RWPE1 (cell line): ENCODE measurements around the gene POF1B.

ENCODE experiments used
- CTCF ChIA-PET: fragments of 350-600 bp; sonication (Branson Sonifier 250); formaldehyde crosslinking; extraction: SDS; loops from one replicate; lab custom pipeline; 2021; lab: Yijun Ruan, JAX
- POLR2A ChIA-PET: fragments of 400-600 bp; formaldehyde crosslinking; extraction: SDS; loops from one replicate; lab custom pipeline; 2020; ENCODE audit warnings: antibody characterized with exemption; ENCODE audit not compliant: low non-redundant PET; lab: Yijun Ruan, JAX
- DNase-seq: peaks from one replicate; pipeline ENCODE4 v3.0.0; 2012; ENCODE audit warnings: low spot score
- H3K27ac ChIP-seq: fragments of 450-650 bp; 2 replicates; pipeline ENCODE4 v1.5.1; 2017
- TF ChIP-seq, protein P1 (sequence below): fragments of 450-650 bp; conservative IDR thresholded peaks from 2 replicates; pipeline ENCODE4 v1.5.1; 2017; ENCODE audit warnings: low read depth, mild to moderate bottlenecking

The POF1B gene

DNA sequence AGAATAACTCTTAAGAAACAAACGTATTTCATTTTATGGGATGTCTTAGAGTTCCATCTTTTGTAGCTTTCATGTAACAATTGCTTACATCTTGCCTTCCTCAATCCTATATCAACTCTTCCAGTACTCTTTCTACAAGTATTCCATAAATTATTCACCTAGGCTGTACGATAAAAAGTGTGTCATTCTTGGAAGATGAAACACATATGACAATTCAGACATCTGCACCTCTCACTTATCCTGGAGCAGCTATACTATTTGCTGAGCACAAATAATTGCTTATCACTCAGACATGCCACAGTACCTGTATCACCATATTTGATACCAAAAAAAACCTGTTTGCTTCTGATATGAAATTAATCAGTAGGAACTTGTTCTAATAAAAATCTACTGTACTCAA, 1.0 kb downstream of the POF1B start:
- CTCF ChIA-PET: no interaction called here
- no peak overlapping the region for H3K27ac ChIP-seq
- DNase-seq: no peak
- TF ChIP-seq, protein P1, sequence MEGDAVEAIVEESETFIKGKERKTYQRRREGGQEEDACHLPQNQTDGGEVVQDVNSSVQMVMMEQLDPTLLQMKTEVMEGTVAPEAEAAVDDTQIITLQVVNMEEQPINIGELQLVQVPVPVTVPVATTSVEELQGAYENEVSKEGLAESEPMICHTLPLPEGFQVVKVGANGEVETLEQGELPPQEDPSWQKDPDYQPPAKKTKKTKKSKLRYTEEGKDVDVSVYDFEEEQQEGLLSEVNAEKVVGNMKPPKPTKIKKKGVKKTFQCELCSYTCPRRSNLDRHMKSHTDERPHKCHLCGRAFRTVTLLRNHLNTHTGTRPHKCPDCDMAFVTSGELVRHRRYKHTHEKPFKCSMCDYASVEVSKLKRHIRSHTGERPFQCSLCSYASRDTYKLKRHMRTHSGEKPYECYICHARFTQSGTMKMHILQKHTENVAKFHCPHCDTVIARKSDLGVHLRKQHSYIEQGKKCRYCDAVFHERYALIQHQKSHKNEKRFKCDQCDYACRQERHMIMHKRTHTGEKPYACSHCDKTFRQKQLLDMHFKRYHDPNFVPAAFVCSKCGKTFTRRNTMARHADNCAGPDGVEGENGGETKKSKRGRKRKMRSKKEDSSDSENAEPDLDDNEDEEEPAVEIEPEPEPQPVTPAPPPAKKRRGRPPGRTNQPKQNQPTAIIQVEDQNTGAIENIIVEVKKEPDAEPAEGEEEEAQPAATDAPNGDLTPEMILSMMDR: no peak
- POLR2A ChIA-PET: no interaction called here

DNA sequence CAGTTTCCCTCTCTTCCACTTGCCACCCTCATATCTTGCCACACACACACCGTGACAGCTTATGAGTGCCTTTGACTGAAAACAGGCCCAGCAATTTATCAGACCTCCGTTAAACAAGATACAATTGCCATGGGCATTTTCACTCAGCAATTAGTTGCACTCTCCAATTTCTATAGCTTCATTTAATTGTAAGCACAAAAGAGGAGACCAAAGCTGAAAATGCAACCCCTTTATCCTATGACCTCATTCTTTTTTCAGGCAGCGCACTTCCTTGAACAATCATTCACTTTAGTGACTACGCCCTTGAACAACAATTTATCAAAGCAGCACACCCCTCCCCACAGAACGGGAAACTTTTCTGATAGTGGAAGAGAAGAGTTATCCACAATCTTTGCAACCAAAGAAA, 4.1 kb downstream of the POF1B start:
- TF ChIP-seq, protein P1: no peak
- POLR2A ChIA-PET: no interaction called here
- no peak for DNase-seq
- no peak overlapping the region for H3K27ac ChIP-seq
- CTCF ChIA-PET: no interaction called here

DNA sequence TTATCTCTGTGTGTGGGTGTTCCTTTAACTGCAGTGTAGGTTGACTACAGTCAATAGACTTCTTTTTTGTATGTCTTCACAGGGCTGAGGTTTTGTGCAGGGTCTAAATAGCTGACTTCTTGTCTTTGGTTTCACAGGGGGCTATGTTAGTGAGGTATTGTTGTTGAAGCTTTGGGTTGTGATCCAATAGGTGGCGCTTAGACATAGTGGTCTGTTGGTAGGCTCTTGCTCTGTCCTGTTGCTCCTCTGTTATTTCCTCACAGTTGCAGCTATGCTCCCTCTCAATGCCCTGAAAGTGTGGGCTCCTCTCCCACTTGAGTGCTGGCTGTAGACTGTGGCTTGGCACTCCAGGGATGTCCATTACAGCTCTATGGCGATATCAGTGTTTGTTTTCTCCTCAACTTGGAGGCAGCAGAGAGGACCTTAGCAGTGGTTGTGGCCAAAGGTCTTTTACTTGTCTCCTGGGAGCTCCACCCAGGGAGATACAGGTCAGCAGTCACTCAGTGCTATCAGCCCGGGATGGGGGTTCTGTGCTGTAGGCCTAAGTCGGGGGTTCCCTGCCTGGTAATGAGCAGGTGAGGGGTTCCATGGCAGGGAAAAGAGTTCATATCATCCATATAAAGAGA, 14.0 kb downstream of the POF1B start:
- POLR2A ChIA-PET: no interaction called here
- CTCF ChIA-PET: no interaction called here
- no peak for DNase-seq
- TF ChIP-seq, protein P1: no peak
- no peak overlapping the region for H3K27ac ChIP-seq

DNA sequence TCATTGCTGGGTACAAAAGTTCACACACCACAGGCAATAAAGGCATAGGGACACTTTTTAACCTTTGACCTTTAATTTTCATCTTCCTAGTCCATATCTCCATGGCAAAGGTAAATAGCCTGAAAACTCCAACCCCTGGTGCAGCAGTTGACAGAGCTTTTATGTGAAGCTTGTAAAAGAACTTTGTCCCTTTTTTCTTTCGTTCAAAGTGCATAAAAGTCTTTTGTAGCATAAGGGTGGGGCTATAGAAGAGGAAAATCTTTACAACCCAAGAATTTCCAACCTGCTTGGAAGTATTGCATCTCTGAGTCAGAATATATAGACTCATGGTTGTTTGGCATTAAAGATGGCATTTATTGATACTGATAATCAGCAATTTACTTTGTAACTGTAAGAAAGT, 20.4 kb downstream of the POF1B start:
- H3K27ac ChIP-seq: no peak overlapping the region
- TF ChIP-seq, protein P1: no peak
- POLR2A ChIA-PET: no interaction called here

DNA sequence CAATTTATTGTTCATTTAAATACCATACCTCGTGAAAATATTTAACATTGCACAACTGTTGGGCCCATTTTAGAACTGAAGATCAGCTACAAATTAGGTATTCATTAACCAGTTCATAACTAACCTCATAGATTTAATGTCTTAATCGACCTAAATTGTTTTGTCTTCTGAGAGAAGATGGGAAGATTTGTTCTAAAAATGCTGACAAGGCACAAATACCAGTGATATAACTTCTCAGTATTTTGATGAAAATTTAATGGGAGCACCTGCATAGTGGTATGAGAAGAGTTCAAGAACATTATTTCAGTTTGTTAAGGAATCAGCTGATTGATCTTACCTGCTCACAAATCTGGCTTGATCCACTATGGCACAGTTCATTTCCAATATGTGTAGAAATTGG, 33.9 kb downstream of the POF1B start:
- DNase-seq: no peak
- CTCF ChIA-PET: interaction anchor here (0.6 kb wide), 1 partner anchor 282 kb away, joined by 5 read pairs; no protein-coding TSS in a partner anchor
- TF ChIP-seq, protein P1: no peak
- no peak overlapping the region for H3K27ac ChIP-seq
- POLR2A ChIA-PET: no interaction called here

More for the DNA sequence above, 20.4 kb downstream of the POF1B start:
- no peak for DNase-seq
- CTCF ChIA-PET: no interaction called here

DNA sequence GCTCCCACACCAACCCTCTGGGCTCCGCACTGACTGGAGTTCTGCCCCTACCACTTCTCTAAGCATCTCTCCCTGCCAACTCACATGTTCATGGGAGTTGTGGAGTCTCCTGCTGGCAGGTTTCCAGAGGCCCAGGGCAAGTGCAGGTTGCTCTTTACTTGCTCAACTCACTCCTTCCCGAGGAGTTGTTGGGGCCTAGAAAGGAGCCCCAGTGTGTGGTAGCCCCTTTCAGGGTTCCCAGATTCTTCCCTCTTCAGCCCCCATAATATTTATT, 52.5 kb downstream of the POF1B start:
- H3K27ac ChIP-seq: no peak overlapping the region
- POLR2A ChIA-PET: no interaction called here
- DNase-seq: no peak
- TF ChIP-seq, protein P1: no peak
- CTCF ChIA-PET: no interaction called here
